ENCODE results near the gene USO1.

Gene USO1

DNA sequence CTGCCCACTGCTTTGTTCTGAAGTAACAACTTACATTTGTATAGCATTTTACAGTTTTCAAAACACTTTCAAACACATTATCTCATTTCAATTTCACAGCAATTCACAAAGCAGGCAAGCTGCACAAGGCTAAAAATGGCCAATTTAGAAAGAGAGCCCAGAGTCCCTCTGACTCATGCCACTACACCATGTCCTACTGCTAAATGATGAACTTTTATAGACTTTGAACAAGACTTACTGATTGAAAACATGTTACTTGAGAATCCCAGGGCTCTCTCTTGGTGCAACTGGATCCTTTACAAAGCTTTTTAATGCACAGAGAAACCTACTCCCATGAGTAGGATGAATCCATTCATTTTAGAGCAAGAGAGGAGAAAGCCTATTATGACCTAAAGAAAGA is 45.4 kb upstream of the USO1 start:
- no peak for TF ChIP-seq EZH2phosphoT487 (IDR thresholded peaks at IDR 0.05; ENCODE audit: low read depth)
- TF ChIP-seq, protein P1, sequence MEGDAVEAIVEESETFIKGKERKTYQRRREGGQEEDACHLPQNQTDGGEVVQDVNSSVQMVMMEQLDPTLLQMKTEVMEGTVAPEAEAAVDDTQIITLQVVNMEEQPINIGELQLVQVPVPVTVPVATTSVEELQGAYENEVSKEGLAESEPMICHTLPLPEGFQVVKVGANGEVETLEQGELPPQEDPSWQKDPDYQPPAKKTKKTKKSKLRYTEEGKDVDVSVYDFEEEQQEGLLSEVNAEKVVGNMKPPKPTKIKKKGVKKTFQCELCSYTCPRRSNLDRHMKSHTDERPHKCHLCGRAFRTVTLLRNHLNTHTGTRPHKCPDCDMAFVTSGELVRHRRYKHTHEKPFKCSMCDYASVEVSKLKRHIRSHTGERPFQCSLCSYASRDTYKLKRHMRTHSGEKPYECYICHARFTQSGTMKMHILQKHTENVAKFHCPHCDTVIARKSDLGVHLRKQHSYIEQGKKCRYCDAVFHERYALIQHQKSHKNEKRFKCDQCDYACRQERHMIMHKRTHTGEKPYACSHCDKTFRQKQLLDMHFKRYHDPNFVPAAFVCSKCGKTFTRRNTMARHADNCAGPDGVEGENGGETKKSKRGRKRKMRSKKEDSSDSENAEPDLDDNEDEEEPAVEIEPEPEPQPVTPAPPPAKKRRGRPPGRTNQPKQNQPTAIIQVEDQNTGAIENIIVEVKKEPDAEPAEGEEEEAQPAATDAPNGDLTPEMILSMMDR (IDR thresholded peaks at IDR 0.05; ENCODE audit: low read depth, low read length): no peak
- Histone ChIP-seq H3K9me3 (ENCODE audit: insufficient read depth, low read length) (no peaks in the 10 kb centered on the region), H2AFZ (ENCODE audit: low read depth, low read length) (no peak overlapping the region), H3K27ac (ENCODE audit: low read length) (no peak overlapping the region), H3K36me3 (replicated peaks; ENCODE audit: low read depth, low read length) (no peaks in the 10 kb centered on the region), H3K9ac (ENCODE audit: low read length) (no peak overlapping the region), H3K27me3 (ENCODE audit: low read depth, low read length) (no peaks in the 10 kb centered on the region), H3K4me2 (ENCODE audit: low read length) (no peak overlapping the region), H4K20me1 (ENCODE audit: insufficient read depth, low read length) (no peaks in the 10 kb centered on the region), H3K4me1 (ENCODE audit: low read length) (peaks cover 4% of the 10 kb centered on the region), H3K79me2 (ENCODE audit: low read length) (peaks cover 4% of the 10 kb centered on the region), H3K4me3 (ENCODE audit: low read length) (no peak overlapping the region)

DNA sequence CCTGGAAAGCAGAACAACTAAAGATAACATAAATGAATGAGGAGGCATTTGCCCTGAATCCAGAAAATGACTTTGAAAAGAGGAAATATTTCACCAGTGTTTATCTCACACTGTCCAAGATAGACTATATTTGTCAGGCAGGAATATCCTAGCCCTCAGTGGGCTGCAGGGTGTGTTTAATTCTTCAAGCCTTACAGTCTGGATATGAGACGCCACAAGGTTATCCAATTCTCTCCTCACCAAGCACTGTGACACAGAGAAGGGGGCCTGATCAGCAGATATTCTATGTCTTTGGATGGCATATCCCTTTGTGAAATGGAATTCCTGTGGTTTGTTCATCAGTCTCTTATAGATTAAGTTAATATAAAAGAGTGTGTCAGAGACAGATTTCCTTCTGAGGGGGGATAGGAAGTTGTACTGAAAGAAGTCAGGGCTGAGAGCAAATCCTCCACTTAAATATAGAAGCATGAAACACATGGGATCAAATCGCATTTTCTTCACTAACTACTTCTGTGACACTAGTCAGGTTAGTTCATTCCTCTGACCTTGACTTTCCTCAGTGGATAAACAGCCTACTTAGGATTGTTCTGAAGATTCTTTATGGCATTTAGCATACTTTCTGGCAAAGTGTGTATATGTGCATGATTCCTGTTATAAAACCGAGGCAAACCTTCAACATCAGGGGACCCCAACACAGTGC is 44.4 kb upstream of the USO1 start:
- Histone ChIP-seq H3K4me1 (ENCODE audit: low read length) (no peaks in the 10 kb centered on the region), H3K4me3 (ENCODE audit: low read length) (no peak overlapping the region), H3K36me3 (replicated peaks; ENCODE audit: low read depth, low read length) (no peaks in the 10 kb centered on the region), H3K27me3 (ENCODE audit: low read depth, low read length) (no peaks in the 10 kb centered on the region), H3K9me3 (ENCODE audit: insufficient read depth, low read length) (no peaks in the 10 kb centered on the region), H3K4me2 (ENCODE audit: low read length) (no peak overlapping the region), H3K27ac (ENCODE audit: low read length) (no peak overlapping the region), H3K79me2 (ENCODE audit: low read length) (no peaks in the 10 kb centered on the region), H3K9ac (ENCODE audit: low read length) (no peak overlapping the region), H4K20me1 (ENCODE audit: insufficient read depth, low read length) (no peaks in the 10 kb centered on the region), H2AFZ (ENCODE audit: low read depth, low read length) (no peak overlapping the region)
- TF ChIP-seq EZH2phosphoT487 (IDR thresholded peaks at IDR 0.05; ENCODE audit: low read depth): no peak
- TF ChIP-seq, protein P1 (IDR thresholded peaks at IDR 0.05; ENCODE audit: low read depth, low read length): no peak

DNA sequence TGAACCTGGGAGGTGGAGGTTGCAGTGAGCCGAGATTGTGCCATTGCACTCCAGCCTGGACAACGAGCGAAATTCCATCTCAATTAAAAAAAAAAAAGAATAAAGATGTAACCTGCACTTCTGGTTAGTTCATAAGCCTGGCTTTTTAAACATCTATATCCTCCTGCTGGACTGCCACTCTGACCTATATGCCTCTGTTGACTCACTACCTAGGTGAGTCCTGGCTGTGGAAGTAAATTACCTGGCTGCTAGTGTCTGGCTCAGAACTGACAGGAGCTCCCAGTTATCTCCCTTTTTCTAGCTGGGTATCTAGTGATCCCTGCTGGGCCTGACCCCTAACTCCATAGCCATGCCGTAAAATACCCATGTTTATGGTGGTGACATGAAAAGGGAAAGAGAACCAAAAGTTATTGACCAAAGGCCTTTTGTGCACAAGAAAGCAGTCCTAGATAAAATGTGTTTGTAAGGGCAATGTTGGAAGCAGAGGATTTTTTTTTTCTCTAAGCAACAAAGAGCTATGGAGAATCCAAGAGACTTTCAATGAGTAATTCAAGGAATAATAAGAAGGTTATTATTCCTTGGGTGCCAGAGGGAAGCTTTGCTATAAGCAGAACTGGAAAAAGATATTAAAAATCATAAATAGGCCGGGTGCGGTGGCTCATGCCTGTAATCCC is 40.8 kb upstream of the USO1 start:
- no peak overlapping the region for H2AFZ ChIP-seq (ENCODE audit: low read depth, low read length)
- no peak overlapping the region for H3K4me3 ChIP-seq (ENCODE audit: low read length)
- no peak overlapping the region for H3K27ac ChIP-seq (ENCODE audit: low read length)
- H4K20me1 ChIP-seq (ENCODE audit: insufficient read depth, low read length): no peaks in the 10 kb centered on the region
- no peak overlapping the region for H3K4me2 ChIP-seq (ENCODE audit: low read length)
- no peak overlapping the region for H3K9ac ChIP-seq (ENCODE audit: low read length)
- H3K27me3 ChIP-seq (ENCODE audit: low read depth, low read length): no peaks in the 10 kb centered on the region
- no peaks in the 10 kb centered on the region for H3K9me3 ChIP-seq (ENCODE audit: insufficient read depth, low read length)
- no peak for TF ChIP-seq EZH2phosphoT487 (IDR thresholded peaks at IDR 0.05; ENCODE audit: low read depth)
- TF ChIP-seq, protein P1 (IDR thresholded peaks at IDR 0.05; ENCODE audit: low read depth, low read length): no peak
- H3K79me2 ChIP-seq (ENCODE audit: low read length): no peaks in the 10 kb centered on the region
- peaks cover 6% of the 10 kb centered on the region for H3K36me3 ChIP-seq (replicated peaks; ENCODE audit: low read depth, low read length)
- H3K4me1 ChIP-seq (ENCODE audit: low read length): no peaks in the 10 kb centered on the region

DNA sequence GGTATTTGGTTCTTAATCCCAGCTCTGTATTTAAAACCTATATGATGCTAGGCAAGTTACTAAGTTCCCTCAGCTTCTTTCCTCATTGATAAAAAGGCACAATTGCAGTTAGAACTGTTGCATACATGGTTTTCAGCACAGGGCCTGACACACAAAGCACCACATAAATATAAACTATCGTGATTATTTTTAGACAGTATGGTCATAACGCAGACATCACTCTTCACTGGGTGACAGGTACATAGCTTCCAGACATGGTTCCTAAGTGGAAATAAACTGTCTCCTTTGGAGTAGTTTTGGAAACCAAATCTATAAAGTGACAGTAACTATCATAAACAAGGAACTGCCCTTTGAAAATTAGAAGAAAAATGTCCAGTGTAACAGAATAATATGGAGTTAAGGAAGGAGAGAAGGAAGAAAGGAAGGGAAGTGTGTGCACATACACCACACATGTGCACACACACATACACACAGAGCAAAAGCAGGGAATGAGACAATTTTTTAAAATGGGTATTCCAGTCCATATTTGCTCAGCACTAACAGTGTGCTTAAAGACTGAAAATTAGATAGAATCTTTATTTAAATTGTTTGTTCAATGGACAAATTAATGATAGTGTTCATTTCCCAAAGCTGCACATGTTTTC is 38.7 kb upstream of the USO1 start:
- Histone ChIP-seq H3K9me3 (ENCODE audit: insufficient read depth, low read length) (no peaks in the 10 kb centered on the region), H3K4me2 (ENCODE audit: low read length) (no peak overlapping the region), H2AFZ (ENCODE audit: low read depth, low read length) (no peak overlapping the region), H3K4me3 (ENCODE audit: low read length) (no peak overlapping the region), H3K27me3 (ENCODE audit: low read depth, low read length) (no peaks in the 10 kb centered on the region), H4K20me1 (ENCODE audit: insufficient read depth, low read length) (no peaks in the 10 kb centered on the region), H3K79me2 (ENCODE audit: low read length) (no peaks in the 10 kb centered on the region), H3K27ac (ENCODE audit: low read length) (no peak overlapping the region), H3K36me3 (replicated peaks; ENCODE audit: low read depth, low read length) (peaks cover 6% of the 10 kb centered on the region), H3K4me1 (ENCODE audit: low read length) (no peaks in the 10 kb centered on the region), H3K9ac (ENCODE audit: low read length) (no peak overlapping the region)
- TF ChIP-seq EZH2phosphoT487 (IDR thresholded peaks at IDR 0.05; ENCODE audit: low read depth): no peak
- TF ChIP-seq, protein P1 (IDR thresholded peaks at IDR 0.05; ENCODE audit: low read depth, low read length): no peak
